ENCODE measurements around the gene TM9SF4.

Gene TM9SF4

DNA sequence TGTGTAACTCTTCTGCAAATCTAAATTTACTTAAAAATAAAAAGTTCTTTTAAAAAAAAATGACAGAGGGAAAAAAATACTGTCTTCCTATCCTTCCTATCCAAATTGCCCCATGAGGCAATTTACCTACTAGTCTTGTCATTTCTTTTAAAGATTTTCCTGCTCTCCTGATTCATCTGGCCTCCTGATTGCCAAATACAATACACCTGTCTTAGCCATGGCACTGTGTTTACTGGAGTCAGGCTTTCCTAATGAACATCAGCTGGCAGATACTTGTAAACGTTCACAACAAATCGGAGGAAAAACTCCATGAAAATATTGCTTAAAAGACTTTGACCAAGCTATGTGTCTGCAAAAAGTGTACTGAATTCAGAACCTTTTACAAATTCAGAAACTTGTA, 21.5 kb downstream of the TM9SF4 start:
- no peak for DNase-seq

DNA sequence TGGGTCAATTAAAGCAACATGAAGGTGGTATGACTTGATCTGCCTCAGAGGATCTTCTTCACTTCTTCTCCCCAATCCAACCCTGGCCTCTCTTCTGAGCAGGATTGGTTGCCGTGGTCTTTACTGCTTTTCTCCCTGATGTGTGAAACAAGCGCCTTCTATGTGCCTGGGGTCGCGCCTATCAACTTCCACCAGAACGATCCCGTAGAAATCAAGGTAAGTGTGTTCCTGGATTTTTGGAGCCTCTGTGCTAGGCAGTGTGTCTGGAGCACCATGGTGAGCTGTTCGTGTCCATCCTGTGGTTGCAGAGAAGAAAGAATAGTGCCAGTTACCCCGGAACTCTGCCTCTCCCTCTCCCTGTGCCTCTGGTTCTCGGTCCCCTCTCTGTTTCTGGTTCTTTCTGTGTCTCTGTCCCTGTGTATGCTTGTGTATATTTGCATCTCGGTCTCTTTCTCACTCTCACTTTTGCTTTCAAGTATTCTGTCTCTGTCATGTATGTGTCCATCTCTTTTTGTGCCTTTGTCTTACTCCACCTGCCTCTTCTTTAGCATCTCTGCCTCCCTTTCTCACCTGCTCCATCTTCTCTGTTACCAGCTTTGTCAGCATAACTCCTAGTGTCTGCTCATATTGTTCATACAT, 23.5 kb downstream of the TM9SF4 start:
- no peak for DNase-seq

DNA sequence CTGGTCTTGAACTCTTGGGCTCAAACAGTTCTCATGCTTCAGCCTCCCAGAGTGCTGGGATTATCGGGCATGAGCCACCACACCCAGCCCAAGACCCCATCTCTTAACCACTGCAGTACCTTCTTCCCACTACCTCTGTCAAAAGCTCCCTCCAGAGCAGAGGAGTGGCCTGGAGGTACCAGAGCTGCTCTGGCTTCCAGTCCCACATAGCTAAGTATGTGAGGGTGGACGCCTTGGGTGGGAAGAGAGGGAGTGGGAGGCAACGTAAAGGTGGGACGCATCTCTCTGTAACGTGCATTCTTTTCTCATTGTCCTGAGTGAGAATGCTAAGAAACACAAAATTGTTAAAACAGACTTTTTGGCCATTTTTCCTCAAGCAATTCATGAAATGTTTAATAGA, 24.5 kb downstream of the TM9SF4 start:
- no peak for DNase-seq

DNA sequence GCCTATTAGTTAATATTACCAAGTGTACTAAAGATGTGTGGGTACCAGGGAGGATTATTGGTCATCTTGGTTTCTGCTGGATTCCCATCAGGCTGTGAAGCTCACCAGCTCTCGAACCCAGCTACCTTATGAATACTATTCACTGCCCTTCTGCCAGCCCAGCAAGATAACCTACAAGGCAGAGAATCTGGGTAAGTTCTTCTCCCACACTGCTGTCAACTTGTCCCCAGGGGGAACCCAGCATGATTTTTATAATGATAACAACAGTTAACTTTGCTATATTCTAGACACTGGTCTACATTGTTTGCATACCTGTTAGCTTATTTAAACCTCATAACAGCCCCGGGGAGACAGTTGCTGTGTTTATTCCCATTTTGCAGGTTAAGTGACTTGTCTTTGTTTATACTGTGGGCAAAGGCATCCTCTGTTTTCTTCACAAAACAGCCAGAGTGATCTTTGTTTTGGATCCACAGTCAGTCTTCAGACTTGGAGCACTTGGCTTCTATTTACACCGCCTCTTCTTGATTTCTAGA, 26.5 kb downstream of the TM9SF4 start:
- DNase-seq: no peak

DNA sequence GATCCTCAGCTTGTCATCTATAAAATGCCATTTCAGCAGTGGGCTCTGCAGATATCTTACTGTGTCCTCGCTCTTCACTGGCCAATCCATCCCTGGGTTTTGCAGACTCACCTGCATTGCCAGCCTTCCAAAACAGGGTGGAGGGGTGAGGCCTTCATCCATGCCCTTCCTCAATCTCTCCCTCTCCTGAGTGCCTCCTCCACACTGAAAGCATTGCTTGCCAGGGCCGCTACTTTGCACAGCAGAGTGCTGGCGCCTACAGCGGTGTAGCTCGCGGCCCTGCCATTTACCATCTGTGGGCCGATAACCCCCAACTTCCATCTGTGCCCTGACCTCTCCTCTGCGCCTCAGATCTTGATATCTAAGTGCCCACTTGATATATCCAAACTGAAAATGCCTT, 29.4 kb downstream of the TM9SF4 start:
- DNase-seq: no peak

DNA sequence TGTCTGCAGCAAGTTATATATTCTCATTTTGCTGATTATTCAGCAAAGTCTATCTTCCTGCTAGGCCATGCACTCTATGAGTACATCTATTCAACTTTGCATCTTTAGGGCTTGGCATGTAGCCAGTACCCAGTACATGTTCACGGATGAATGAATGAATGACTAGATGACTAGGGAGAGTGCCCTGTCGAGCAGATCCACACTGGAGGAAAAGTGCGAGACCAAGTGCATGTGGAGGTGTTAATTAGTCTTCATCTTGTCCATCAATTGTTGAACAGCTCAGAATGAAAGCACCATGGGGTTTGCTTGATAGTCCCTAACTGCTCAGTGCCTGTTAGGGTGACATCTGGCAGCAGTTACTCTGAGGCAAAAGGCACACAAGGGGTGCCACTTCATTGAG, 30.4 kb downstream of the TM9SF4 start:
- DNase-seq: no peak

DNA sequence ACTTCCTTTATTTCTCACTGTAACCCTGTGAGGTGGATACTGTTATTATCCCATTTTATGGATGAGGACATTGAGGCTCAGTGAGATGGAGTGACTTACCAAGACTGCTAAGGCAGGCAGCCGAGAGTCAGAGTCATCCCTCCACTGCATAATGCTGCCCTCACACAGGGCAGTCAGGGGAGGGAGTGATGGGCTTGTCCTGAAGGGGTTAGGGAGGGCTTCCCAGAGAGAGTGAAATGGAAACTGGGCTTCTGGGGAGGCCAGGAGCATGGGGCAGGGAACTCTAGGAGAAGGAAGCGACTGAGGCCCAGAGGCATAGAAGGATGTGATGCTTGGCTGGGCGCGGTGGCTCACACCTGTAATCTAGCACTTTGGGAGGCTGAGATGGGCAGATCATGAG, 31.1 kb downstream of the TM9SF4 start:
- no peak for DNase-seq

DNA sequence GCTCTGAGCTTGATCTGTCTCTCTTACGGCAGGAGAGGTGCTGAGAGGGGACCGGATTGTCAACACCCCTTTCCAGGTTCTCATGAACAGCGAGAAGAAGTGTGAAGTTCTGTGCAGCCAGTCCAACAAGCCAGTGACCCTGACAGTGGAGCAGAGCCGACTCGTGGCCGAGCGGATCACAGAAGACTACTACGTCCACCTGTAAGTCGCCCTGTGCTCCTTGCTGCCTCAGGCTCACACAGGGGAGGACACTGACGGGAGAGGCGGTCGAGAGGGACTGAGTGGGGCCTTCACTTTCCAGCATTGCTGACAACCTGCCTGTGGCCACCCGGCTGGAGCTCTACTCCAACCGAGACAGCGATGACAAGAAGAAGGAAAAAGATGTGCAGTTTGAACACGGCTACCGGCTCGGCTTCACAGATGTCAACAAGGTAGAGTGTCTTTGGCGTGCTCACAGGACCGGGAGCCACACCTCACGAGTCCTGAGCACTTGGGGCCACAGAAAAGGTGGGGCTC, 32.0 kb downstream of the TM9SF4 start:
- no peak for DNase-seq

DNA sequence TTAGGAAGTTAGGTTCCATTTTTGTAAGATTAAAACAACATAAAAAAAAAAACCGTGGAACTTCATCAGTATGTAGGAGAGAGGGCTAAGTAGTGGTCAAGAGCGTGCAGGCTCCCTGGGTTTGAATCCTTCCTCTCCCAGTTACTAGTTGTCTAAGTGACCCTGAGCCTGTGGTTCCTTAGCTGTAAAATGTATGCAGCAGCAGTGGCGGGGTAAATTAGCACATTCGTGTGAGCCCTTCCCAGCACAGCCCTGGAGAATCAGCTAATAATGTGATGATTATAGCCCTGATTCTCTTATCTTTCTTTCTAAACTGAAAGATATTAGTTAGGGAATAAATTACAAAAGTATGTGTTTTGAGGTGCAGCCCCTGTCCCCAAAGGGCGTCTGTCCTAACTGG, 32.6 kb downstream of the TM9SF4 start:
- DNase-seq: no peak

DNA sequence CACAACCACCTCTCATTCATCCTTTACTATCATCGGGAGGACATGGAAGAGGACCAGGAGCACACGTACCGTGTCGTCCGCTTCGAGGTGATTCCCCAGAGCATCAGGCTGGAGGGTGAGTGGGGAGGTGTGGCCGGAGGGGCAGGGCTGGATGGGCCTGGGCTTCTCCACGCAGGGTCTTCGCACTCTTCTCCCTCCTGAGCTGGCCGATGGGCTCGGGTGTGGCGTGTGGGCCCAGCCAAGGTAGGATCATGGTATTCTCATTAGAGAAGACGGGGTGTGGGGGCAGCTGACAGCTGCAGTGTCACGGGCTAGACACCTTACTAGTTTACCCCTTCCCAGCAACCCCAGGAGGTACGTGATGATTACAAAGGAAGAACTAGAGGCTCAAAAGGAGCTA, 33.5 kb downstream of the TM9SF4 start:
- no peak for DNase-seq

DNA sequence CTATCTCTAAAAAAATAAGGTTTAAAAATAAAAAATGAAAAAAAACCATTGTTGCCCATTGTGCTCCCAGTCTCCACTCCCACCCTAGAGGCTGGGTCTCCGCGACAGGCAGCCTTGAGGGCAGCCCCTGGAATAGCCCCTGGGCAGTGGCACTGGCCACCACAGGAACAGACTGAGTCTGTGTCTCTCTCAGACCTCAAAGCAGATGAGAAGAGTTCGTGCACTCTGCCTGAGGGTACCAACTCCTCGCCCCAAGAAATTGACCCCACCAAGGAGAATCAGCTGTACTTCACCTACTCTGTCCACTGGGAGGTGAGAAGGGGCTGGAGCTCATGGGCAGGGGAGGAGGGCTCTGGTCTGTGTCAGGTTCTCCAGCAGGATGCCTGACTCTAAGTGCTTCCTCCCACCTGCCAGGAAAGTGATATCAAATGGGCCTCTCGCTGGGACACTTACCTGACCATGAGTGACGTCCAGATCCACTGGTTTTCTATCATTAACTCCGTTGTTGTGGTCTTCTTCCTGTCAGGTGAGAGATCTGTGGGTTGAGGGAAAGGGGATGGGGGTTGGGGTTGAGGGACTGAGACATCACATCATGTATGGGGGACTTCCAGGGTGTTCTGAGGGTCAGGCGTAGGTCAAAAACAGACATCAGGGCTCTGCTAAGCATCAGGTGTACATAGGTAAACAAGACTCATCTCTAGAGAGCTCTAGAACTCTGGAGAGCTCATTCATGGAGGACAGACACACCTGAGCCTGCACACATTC, 35.6 kb downstream of the TM9SF4 start:
- DNase-seq: no peak

DNA sequence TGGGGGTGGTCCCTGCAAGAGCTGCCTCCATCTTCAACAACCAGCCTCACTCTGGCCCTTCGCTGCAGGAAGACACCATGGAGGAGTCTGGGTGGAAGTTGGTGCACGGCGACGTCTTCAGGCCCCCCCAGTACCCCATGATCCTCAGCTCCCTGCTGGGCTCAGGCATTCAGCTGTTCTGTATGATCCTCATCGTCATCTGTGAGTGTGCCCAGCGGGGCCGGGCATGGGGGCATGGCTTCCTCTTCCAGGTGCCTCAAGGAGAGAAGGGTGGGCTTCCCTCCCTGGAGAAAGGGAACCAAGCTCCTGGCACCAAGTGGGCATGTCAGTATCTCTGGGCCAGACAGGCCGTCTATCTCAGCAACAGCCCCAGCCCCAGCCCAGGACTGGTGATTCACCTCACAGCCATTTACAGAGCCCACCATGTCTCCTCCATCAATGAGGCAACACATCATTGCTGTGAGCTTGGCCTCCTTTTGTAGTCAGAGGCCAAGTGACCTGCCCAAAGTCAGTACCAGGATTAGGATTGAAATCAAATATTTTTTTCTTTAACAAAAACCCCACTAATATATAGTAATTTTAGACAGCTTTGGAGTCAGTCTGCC, 40.2 kb downstream of the TM9SF4 start:
- no peak for DNase-seq

DNA sequence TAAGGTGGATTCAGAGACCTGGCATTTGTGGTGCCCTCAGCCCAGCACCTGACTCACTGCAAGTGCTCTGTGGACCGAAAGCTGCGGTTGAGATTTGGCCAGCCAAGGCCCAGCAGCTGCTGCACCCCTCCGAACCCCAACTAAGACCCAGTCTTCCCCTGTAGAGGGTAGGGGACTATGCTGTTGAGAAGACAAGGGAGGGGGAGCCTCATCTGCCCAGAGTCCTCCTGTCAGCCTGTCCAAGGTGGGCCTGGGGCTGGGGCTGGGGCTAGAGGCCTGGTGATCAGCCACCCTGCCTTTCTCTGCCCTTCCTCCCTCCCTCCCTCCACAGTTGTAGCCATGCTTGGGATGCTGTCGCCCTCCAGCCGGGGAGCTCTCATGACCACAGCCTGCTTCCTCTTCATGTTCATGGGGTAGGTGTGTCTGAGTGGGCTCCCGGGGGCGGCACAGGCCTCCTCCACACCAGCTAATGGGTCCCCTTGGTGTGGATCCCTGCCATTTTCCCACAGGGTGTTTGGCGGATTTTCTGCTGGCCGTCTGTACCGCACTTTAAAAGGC, 40.9 kb downstream of the TM9SF4 start:
- DNase-seq: no peak

DNA sequence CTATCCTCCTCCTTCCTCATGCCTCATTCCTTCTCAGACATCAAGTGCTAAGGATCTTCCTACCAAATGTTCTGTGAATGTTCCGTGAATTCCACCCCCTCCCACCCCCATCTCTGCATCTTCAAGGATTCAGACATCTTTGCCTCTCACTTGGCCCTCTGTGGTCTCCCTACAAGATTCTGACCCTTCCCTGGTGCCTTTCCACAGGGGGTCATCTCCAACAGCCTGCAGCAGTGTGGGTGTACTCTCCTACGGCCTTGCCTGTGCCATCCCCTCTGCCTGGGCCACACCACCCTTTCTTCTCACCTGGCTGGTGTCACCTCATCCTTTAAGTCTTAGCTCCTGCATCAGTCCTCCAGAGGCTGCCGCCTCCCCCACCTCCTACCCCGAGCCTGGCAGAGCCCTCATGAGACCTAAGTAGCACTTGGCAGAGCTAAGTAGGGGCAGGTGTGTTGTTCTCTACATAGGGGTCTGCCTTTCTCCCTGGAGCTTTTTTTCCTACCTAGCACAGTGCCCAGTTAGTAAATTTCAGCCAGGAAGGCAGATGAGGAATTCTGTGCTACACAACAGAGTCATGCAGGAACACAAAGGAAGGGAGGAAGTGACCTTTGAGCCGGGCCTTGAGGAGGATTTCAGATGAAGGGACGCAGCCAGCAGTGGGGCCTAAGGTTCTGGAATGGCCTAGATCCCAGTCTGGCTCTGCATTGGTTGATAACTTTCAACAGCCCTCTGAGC, 43.1 kb downstream of the TM9SF4 start:
- no peak for DNase-seq

DNA sequence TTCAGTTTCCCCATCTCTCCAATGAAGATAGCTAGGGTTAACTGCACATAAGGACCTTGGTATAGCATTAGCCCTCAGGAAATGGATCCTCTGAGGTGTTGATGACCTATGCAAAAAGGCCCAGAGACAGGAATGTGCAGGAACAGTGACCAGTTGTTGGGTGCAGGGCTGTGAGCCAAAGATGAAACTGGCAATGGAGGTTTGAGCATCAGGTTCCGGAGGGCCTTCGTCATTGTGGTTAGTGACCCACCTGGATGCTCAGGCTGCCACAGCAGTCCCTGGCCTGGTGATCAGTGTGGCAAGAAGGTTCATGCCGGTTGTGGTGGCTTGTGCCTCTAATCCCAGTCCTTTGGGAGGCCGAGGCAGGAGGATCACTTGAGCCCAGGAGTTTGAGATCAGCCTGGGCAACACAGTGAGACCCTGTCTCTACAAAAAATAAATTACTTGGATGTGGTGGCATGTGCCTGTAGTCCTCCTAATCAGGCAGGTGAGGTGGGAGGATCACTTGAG, 43.7 kb downstream of the TM9SF4 start:
- no peak for DNase-seq

DNA sequence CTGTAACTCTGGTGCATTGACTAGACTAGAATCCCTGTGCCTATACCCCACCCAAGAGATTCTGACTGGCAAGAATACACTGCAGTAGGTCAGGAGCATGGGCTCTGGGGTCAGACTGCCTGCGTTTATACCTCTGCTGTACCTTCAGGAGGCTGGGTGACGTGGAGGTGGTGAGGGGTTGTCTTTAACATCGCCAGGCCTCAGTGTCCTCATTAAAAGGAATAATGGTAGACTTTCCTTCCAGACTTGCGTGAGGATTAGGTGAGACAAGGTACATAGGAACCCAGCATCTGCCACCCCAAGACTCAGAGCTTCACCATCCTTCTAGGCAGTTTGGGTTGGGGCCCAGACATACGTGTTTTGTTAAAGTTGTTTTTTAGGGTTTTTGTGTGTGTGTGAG, 44.3 kb downstream of the TM9SF4 start:
- no peak for DNase-seq

DNA sequence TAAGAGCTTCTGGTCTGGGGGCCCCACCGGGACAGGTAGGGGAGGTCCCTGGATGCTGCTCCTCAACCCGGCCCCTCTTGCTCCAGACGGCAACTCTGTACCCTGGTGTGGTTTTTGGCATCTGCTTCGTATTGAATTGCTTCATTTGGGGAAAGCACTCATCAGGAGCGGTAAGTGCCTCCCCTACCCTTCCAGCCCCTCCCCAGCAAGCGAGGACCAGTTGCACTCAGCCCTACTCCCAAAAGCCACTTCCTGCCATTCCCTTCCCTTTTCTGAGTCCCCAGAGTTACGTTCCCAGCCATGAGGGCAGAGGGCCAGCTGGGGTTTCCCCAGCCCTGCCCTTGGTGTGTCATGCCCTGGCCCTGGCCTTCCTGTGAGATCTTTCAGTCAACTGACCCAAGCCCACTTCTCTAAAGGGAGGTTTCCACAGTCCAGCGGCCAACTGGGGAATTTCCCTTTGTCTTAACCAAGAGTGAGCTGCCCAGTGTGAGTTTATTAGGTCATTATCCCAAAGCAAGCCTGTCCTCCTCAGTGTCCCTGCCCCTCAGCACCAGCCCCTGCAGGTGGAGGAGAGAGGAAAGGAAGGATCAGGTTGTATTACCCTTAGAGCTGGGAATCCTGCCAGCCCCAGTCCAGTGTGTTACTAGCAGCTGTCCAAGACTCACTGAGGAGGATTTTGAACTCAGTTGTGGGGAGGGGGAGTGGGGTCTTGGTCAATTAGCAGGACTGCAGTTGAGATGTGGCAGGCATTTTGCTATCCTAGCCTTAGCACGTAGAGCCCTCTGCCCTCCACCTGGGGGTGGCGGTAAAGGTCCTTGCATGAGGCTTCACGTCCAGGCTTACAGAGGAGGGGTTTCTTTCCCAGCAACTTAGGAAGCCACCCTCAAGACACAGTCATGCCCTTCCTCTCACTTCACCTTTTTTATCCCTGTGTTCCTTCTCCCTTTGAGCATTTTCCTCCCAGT, 45.8 kb downstream of the TM9SF4 start:
- peak; percentile 24 for DNase-seq

DNA sequence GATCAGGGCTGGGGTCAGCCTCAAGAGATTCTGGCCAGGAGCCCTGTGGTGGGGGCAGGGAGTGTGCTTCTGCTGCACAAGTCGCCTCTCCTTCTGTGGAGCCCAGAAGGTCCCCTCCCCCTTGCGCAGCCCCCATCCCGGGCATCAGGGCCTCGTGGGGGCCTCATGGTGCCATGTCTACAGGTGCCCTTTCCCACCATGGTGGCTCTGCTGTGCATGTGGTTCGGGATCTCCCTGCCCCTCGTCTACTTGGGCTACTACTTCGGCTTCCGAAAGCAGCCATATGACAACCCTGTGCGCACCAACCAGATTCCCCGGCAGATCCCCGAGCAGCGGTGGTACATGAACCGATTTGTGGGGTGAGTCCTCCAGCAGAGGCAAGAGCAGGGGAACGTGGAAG, 48.1 kb downstream of the TM9SF4 start:
- DNase-seq: no peak

DNA sequence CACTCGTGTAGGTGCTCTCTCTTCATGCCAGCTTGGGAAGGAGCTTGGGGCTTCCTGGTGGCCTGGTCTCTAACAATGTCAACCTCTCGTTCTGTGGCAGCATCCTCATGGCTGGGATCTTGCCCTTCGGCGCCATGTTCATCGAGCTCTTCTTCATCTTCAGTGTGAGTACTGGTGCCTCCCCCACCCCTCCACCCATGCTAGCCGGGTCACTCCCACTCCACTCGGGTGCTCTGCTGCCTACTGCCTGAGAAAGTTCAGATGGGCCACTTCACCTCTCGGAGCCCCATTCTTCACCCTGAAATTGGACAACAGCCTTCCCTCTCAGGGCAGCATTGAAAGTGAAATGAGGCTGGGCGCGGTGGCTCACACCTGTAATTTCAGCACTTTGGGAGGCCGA, 48.8 kb downstream of the TM9SF4 start:
- DNase-seq: no peak

DNA sequence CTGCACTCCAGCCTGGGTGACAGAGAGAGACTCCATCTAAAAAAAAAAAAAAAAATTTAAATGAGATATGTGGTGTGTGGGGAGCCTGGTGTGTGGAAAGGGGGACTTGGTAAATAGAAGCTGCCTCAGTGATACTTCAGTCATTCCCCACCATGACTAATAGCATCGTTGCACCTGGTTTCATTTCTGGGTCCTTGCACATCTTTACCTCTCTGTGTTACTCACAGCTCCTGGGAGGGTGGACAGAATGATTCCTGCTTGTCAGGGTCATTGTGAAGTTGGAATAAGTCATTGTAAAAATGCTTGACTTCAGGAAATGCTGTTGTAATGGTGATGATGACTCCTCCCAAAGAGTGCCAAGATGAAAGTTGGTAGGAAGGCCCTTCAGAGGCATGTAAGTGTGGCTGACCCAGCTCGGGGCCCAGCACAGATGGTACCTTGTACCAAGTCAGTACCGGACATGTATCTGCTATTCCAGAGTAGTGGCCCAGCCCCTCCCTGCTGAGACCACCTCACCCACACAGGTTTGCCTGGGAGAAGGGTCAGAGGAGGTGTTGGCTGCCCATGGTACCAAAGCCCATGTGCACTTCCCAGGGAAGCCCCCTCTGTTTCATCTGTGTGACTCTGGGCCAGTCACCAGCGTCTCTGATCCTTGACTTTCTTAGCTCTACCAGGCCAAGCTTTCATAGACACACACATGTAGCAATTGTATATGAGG, 49.6 kb downstream of the TM9SF4 start:
- DNase-seq: no peak

DNA sequence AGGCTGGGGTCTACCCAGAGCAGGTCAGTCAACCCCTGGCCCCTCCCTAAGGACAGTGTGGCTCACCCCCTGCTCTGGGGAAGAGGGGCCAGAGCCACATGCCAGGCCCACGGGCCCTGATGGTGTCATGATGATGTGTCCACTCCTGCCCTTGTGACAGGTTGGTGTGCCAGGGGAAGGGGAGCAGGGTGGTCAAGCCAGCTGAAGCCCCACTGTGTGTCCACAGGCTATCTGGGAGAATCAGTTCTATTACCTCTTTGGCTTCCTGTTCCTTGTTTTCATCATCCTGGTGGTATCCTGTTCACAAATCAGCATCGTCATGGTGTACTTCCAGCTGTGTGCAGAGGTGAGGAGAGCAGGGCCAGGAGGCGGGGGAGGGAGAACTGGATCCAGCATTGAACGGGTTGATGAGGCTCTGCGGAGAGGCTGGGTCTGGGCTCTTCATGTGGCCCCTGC, 50.3 kb downstream of the TM9SF4 start:
- no peak for DNase-seq
